Measurements from ENCODE around the gene PSD4. TPM values are rescaled to one million over a fixed set of nuclear protein-coding genes. Genes with fewer than 3 reads are reported as not detected.

The PSD4 gene
- total RNA-seq, 1 donor from 2014 or later, result 1.9 TPM

GRCh38 chr2:113178891-113179290 is 5.1 kb downstream of the PSD4 start:
- Mint-ChIP-seq H3K4me3 (ENCODE audit: unreplicated experiment) (no peak overlapping the region), H3K36me3 (ENCODE audit: low read depth, unreplicated experiment) (no peaks in the 10 kb centered on the region), H3K27ac (ENCODE audit: unreplicated experiment) (no peak overlapping the region), H3K27me3 (ENCODE audit: unreplicated experiment) (peaks cover 11% of the 10 kb centered on the region), H3K4me1 (ENCODE audit: unreplicated experiment) (peaks cover 16% of the 10 kb centered on the region), H3K9me3 (ENCODE audit: unreplicated experiment) (no peaks in the 10 kb centered on the region)
- TF ChIP-seq CTCF (IDR thresholded peaks at IDR 0.05; ENCODE audit: unreplicated experiment), result no peak
- no peak for DNase-seq (ENCODE audit: low spot score)

GRCh38 chr2:113179446-113180045 is 5.8 kb downstream of the PSD4 start:
- H3K27me3 Mint-ChIP-seq (ENCODE audit: unreplicated experiment), result peaks cover 11% of the 10 kb centered on the region
- H3K4me1 Mint-ChIP-seq (ENCODE audit: unreplicated experiment), result peaks cover 16% of the 10 kb centered on the region
- no peaks in the 10 kb centered on the region for H3K36me3 Mint-ChIP-seq (ENCODE audit: low read depth, unreplicated experiment)
- no peak for TF ChIP-seq CTCF (IDR thresholded peaks at IDR 0.05; ENCODE audit: unreplicated experiment)
- no peaks in the 10 kb centered on the region for H3K9me3 Mint-ChIP-seq (ENCODE audit: unreplicated experiment)
- DNase-seq (ENCODE audit: low spot score), result no peak
- H3K27ac Mint-ChIP-seq (ENCODE audit: unreplicated experiment), result no peak overlapping the region
- H3K4me3 Mint-ChIP-seq (ENCODE audit: unreplicated experiment), result no peak overlapping the region

- Mint-ChIP-seq H3K4me3 (ENCODE audit: unreplicated experiment) (no peak overlapping the region), H3K9me3 (ENCODE audit: unreplicated experiment) (no peaks in the 10 kb centered on the region), H3K27me3 (ENCODE audit: unreplicated experiment) (peaks cover 10% of the 10 kb centered on the region), H3K4me1 (ENCODE audit: unreplicated experiment) (peaks cover 13% of the 10 kb centered on the region), H3K27ac (ENCODE audit: unreplicated experiment) (no peak overlapping the region), H3K36me3 (ENCODE audit: low read depth, unreplicated experiment) (no peaks in the 10 kb centered on the region)
- no peak for DNase-seq (ENCODE audit: low spot score)
- TF ChIP-seq CTCF (IDR thresholded peaks at IDR 0.05; ENCODE audit: unreplicated experiment), result no peak
These were observed 6.6 kb downstream of the PSD4 start for GRCh38 chr2:113180131-113180946.

- Mint-ChIP-seq H3K9me3 (ENCODE audit: unreplicated experiment) (no peaks in the 10 kb centered on the region), H3K27ac (ENCODE audit: unreplicated experiment) (no peak overlapping the region), H3K4me1 (ENCODE audit: unreplicated experiment) (peaks cover 12% of the 10 kb centered on the region), H3K27me3 (ENCODE audit: unreplicated experiment) (peaks cover 10% of the 10 kb centered on the region), H3K36me3 (ENCODE audit: low read depth, unreplicated experiment) (no peaks in the 10 kb centered on the region), H3K4me3 (ENCODE audit: unreplicated experiment) (no peak overlapping the region)
- no peak for DNase-seq (ENCODE audit: low spot score)
- TF ChIP-seq CTCF (IDR thresholded peaks at IDR 0.05; ENCODE audit: unreplicated experiment), result no peak
These were observed 7.7 kb downstream of the PSD4 start for GRCh38 chr2:113181258-113182051.

Measured in endothelial cell (in vitro differentiated cells).